Smooth muscle cell of the pulmonary artery (primary cell): ENCODE results near the gene GDPD2. TPM values are rescaled to one million over a fixed set of nuclear protein-coding genes. Genes with fewer than 3 reads are reported as not detected.

Experiments
- total RNA-seq: library from RNA; depleted of rRNA; stranded (reverse); fragments of >200 nt; gene quantifications from 2 replicates; pipeline ENCODE4 v1.2.3, GENCODE V29; 2014

The GDPD2 gene, protein sequence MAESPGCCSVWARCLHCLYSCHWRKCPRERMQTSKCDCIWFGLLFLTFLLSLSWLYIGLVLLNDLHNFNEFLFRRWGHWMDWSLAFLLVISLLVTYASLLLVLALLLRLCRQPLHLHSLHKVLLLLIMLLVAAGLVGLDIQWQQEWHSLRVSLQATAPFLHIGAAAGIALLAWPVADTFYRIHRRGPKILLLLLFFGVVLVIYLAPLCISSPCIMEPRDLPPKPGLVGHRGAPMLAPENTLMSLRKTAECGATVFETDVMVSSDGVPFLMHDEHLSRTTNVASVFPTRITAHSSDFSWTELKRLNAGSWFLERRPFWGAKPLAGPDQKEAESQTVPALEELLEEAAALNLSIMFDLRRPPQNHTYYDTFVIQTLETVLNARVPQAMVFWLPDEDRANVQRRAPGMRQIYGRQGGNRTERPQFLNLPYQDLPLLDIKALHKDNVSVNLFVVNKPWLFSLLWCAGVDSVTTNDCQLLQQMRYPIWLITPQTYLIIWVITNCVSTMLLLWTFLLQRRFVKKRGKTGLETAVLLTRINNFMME
- not detected in 2 replicates for total RNA-seq

DNA sequence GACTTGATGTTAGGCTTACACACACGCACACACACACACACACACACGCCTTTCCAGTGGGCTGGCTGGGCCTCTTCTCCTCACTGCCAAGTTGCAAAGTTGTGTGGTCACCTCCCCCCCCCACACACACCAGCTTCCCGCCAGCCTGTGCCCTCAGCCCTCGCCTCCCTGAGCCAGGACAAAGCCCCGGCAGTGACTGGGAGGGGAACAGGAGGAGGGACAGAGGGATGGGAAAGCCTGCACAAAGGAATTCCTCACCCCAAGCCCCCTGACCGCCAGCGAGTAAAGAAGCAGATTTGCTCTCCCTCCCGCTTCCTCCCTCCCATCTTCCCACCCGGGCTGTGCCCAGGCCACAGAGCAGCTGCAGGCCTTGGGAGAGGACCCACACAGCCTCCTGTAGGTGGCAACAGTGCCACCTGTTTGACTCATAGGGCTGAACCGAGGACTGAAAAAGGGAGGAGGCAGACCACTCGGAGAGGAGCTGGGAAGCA, at the start of gene GDPD2:
GDPD2 (plus strand) TSS at position 464 of the 491 bp plus-strand sequence. CDS start 1,671 bp downstream, outside the sequence.

DNA sequence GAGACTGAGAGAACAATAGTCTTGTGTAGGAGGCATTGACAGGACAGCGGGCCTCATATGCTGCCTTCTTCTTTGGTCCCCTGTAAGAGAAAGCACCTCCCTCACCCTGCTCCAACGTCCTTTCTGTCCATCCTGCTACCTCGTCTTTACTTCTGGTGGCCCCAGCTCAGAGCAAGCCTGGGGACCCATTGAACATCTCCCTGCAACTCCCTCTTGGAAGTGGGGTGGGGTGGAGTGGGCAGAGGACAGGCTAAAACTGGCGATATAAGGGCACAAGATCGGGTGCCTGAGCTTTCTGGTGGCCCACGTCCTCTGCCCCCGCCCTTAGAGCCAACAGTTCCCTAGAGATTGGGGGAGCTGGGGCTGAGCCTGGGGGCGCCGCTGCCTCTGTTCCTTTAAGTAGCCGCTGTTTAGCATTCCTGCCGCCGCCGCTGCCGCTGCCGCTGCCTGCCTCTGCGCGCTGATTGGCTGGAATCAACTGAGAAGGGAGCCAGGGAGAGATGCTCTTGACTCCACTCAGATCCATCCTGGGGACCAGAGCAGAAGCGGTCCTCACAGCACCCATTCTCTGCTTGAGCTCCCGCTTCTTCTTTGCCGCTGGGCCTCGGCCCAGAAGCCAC, 21.3 kb downstream of the GDPD2 start, which contains the start of gene DLG3:
DLG3 (plus strand) TSS at position 510 of the 620 bp plus-strand sequence. CDS start 367 bp downstream, outside the sequence.

Other genes with a start within 250 kb of the GDPD2 start
- not detected in 2 replicates for gene DGAT2L6, start 245.8 kb upstream of the GDPD2 start, total RNA-seq
- gene AWAT1, start 188.7 kb upstream of the GDPD2 start, total RNA-seq = not detected in 2 replicates
- 0.07 and 0.13 TPM in 2 replicates for gene P2RY4, start 163.1 kb upstream of the GDPD2 start, total RNA-seq
- gene ARR3, start 155.0 kb upstream of the GDPD2 start, total RNA-seq = not detected in 2 replicates
- not detected in 2 replicates for gene RAB41, start 141.1 kb upstream of the GDPD2 start, total RNA-seq
- gene PDZD11, start 133.4 kb upstream of the GDPD2 start, total RNA-seq = 33.3 and 42.8 TPM in 2 replicates
- gene KIF4A, start 133.2 kb upstream of the GDPD2 start, total RNA-seq = 2.2 and 4.7 TPM in 2 replicates
- 14.3 and 22.2 TPM in 2 replicates for gene DLG3, start 21.5 kb downstream of the GDPD2 start, total RNA-seq